ENCODE results near the gene REG3G.
"Not testable (repeated sequence)": the region's sequence is repeated elsewhere in the genome, so short reads cannot be mapped to it uniquely, and the experiment has no call there.

Gene REG3G

GRCh38 chr2:79016342-79016741 lies 9.2 kb upstream of the REG3G start:
- DNase-seq: no peak

- no peak for DNase-seq
Observed at GRCh38 chr2:79026061-79026460, 559 bp downstream of the REG3G start.

- no peak for DNase-seq
Observed at GRCh38 chr2:79039944-79040343, 14.4 kb downstream of the REG3G start.

GRCh38 chr2:79041032-79041448 lies 15.5 kb downstream of the REG3G start:
- DNase-seq: peak in 1 of 51 donors; percentile 14

GRCh38 chr2:79053486-79053885 lies 28.0 kb downstream of the REG3G start:
- peak in 2 of 51 donors; percentile 4 to 10 for DNase-seq

GRCh38 chr2:79054769-79055168 lies 29.3 kb downstream of the REG3G start:
- not testable (repeated sequence) for DNase-seq

- no peak for DNase-seq
Observed at GRCh38 chr2:79065201-79065600, 39.7 kb downstream of the REG3G start.

- DNase-seq: no peak
Observed at GRCh38 chr2:79071078-79071477, 45.6 kb downstream of the REG3G start.

All from hypothalamus (tissue), 51 donors.